HepG2 (cell line): ENCODE results near the gene PRPSAP1. TPM values are rescaled to one million over a fixed set of nuclear protein-coding genes. Genes with fewer than 3 reads are reported as not detected.

ENCODE experiments used
- ADNP ChIP-seq: sonication (generic); formaldehyde crosslinking; IDR thresholded peaks from 2 replicates; pipeline ENCODE4 v1.4.0; 2020; ENCODE audit warnings: missing genetic modification reagents
- ELF3 ChIP-seq: IDR thresholded peaks from 2 replicates; pipeline ENCODE4 v1.6.1; 2016; ENCODE audit warnings: missing genetic modification reagents, missing compliant biosample characterization
- ISL2 ChIP-seq: sonication (generic); formaldehyde crosslinking; IDR thresholded peaks from 2 replicates; pipeline ENCODE4 v1.5.0; 2020; ENCODE audit warnings: missing genetic modification reagents
- KAT7 ChIP-seq: IDR thresholded peaks from 2 replicates; pipeline ENCODE4 v1.6.1; 2018; ENCODE audit warnings: borderline replicate concordance, missing compliant biosample characterization
- KLF13 ChIP-seq: sonication (generic); formaldehyde crosslinking; IDR thresholded peaks from 2 replicates; pipeline ENCODE4 v1.4.0; 2020; ENCODE audit warnings: mild to moderate bottlenecking, missing genetic modification reagents
- MAFK ChIP-seq, 2 experiments: IDR thresholded peaks in 1 of 2; conservative IDR thresholded peaks in 1 of 2; 2 replicates each; pipeline ENCODE4 v1.6.1; 2011; ENCODE audit warnings: improper control_type of control experiment in 2 of 2, low read length in 2 of 2
- RFXAP ChIP-seq: sonication (generic); formaldehyde crosslinking; IDR thresholded peaks from 2 replicates; pipeline ENCODE4 v1.4.0; 2020; ENCODE audit warnings: missing genetic modification reagents, borderline replicate concordance
- ZNF207 ChIP-seq: fragments of 450-650 bp; IDR thresholded peaks from 2 replicates; pipeline ENCODE4 v1.6.1; 2016; ENCODE audit warnings: antibody characterized with exemption, borderline replicate concordance
- ZNF232 ChIP-seq: sonication (generic); formaldehyde crosslinking; IDR thresholded peaks from 2 replicates; pipeline ENCODE4 v1.4.0; 2020; ENCODE audit warnings: missing genetic modification reagents, borderline replicate concordance
- ZNF292 ChIP-seq: sonication (generic); formaldehyde crosslinking; IDR thresholded peaks from 2 replicates; pipeline ENCODE4 v1.8.1; 2022; ENCODE audit warnings: mild to moderate bottlenecking, low read depth, missing genetic modification reagents, borderline replicate concordance
- ZNF724P ChIP-seq: sonication (generic); formaldehyde crosslinking; IDR thresholded peaks from 2 replicates; pipeline ENCODE4 v1.8.0; 2022; ENCODE audit warnings: missing genetic modification reagents, borderline replicate concordance
- ZNF75D ChIP-seq: sonication (generic); formaldehyde crosslinking; IDR thresholded peaks from 2 replicates; pipeline ENCODE4 v1.8.1; 2023; ENCODE audit warnings: missing genetic modification reagents, mild to moderate bottlenecking, borderline replicate concordance
- polyA plus RNA-seq, 8 experiments: library from polyadenylated mRNA; depleted of rRNA in 3 of 8; stranded (reverse) in 7 of 8; unstranded in 1 of 8; fragments of >200 nt; fragmentation: Illumina TruSeq in 4 of 8; extraction: Trizol in 4 of 8; gene quantifications; 2 replicates each; pipeline versions ENCODE4 v1.2.1 to v1.2.3, GENCODE V29; 2011 to 2016; ENCODE audit warnings: low read depth in 4 of 8, missing spikeins in 1 of 8, mixed read lengths in 1 of 8; ENCODE audit not compliant: insufficient read depth in 1 of 8
- total RNA-seq, 5 experiments: library from RNA; depleted of rRNA; stranded (reverse); fragments of >200 nt; fragmentation: Illumina TruSeq; extraction: Trizol; gene quantifications; 2 replicates each; pipeline ENCODE4 v1.2.3, GENCODE V29; 2016; ENCODE audit warnings: low read depth in 1 of 5
- TF ChIP-seq, protein P1 (sequence below): sonication (generic); formaldehyde crosslinking; IDR thresholded peaks from 2 replicates; pipeline ENCODE4 v1.5.1; 2020; ENCODE audit warnings: mild to moderate bottlenecking, missing genetic modification reagents, borderline replicate concordance
- TF ChIP-seq, protein P2 (sequence below): sonication (generic); formaldehyde crosslinking; IDR thresholded peaks from 2 replicates; pipeline ENCODE4 v1.4.0; 2020; ENCODE audit warnings: missing genetic modification reagents
- TF ChIP-seq, protein P3 (sequence below): sonication (generic); formaldehyde crosslinking; IDR thresholded peaks from 2 replicates; pipeline ENCODE4 v1.4.0; 2020; ENCODE audit warnings: mild to moderate bottlenecking, missing genetic modification reagents
- TF ChIP-seq, protein P4 (sequence below), 2 experiments: sonication (generic) in 1 of 2; formaldehyde crosslinking in 1 of 2; IDR thresholded peaks; 2 replicates each; pipeline versions ENCODE4 v1.6.1 to v1.9.0; 2014 to 2022; ENCODE audit warnings: antibody characterized with exemption in 1 of 2, borderline replicate concordance in 1 of 2, inconsistent platforms in 1 of 2, low read depth in 1 of 2, missing genetic modification reagents in 1 of 2
- TF ChIP-seq, protein P5 (sequence below): sonication (generic); formaldehyde crosslinking; IDR thresholded peaks from 2 replicates; pipeline ENCODE4 v1.8.1; 2023; ENCODE audit warnings: missing genetic modification reagents, inconsistent platforms, borderline replicate concordance

The PRPSAP1 gene
- total and polyA plus RNA-seq, 2 of the 13 experiments (the other 11 are each of a cell fraction or from before 2014, with no cell fraction given), result 91.1 to 314 TPM

DNA sequence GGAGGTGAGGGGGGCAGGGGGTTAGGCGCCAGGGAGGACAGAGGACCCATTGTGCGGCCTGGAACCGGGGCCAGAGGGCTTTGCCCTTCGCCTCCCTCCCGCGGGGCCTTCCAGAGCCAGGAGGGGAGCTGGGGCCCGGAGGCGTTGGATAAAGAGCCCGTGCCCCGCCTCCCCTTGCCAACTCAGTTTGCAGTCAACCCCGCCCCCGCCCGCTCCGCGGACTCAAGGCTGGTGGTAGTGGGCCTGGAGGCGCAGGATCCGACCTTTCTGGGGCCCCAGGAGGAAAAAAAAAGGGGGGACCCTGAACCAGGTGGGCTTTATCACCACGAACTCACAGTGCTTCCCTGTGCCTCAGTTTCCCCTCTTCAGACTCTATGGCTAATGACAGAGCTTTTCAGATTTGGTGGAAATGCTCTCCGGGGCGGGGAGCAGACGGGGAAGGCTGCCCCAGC is 28.7 kb upstream of the PRPSAP1 start (continued):
- peak; percentile 57; the same call in 1 of the 2 replicates for TF ChIP-seq ZNF292 (CRISPR knock-in tag)
- TF ChIP-seq, protein P1, sequence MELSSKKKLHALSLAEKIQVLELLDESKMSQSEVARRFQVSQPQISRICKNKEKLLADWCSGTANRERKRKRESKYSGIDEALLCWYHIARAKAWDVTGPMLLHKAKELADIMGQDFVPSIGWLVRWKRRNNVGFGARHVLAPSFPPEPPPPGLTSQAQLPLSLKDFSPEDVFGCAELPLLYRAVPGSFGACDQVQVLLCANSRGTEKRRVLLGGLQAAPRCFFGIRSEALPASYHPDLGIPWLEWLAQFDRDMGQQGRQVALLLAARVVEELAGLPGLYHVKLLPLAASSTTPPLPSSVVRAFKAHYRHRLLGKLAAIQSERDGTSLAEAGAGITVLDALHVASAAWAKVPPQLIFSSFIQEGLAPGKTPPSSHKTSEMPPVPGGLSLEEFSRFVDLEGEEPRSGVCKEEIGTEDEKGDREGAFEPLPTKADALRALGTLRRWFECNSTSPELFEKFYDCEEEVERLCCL (CRISPR knock-in tag), result no peak; the same call in 1 of the 2 replicates
- no peak for TF ChIP-seq KAT7 (CRISPR knock-in tag)
- TF ChIP-seq KLF13 (CRISPR knock-in tag), result no peak
- TF ChIP-seq ZNF724P (CRISPR knock-in tag), result no peak
- TF ChIP-seq, protein P2, sequence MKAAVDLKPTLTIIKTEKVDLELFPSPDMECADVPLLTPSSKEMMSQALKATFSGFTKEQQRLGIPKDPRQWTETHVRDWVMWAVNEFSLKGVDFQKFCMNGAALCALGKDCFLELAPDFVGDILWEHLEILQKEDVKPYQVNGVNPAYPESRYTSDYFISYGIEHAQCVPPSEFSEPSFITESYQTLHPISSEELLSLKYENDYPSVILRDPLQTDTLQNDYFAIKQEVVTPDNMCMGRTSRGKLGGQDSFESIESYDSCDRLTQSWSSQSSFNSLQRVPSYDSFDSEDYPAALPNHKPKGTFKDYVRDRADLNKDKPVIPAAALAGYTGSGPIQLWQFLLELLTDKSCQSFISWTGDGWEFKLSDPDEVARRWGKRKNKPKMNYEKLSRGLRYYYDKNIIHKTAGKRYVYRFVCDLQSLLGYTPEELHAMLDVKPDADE (CRISPR knock-in tag), result no peak
- TF ChIP-seq, protein P3, sequence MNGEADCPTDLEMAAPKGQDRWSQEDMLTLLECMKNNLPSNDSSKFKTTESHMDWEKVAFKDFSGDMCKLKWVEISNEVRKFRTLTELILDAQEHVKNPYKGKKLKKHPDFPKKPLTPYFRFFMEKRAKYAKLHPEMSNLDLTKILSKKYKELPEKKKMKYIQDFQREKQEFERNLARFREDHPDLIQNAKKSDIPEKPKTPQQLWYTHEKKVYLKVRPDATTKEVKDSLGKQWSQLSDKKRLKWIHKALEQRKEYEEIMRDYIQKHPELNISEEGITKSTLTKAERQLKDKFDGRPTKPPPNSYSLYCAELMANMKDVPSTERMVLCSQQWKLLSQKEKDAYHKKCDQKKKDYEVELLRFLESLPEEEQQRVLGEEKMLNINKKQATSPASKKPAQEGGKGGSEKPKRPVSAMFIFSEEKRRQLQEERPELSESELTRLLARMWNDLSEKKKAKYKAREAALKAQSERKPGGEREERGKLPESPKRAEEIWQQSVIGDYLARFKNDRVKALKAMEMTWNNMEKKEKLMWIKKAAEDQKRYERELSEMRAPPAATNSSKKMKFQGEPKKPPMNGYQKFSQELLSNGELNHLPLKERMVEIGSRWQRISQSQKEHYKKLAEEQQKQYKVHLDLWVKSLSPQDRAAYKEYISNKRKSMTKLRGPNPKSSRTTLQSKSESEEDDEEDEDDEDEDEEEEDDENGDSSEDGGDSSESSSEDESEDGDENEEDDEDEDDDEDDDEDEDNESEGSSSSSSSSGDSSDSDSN (CRISPR knock-in tag), result no peak; the same call in 1 of the 2 replicates
- no peak; the same call in 1 of the 2 replicates for TF ChIP-seq ZNF232 (CRISPR knock-in tag)
- TF ChIP-seq ELF3 (CRISPR knock-in tag), result peak; percentile 88
- no peak; the same call in 1 of the 2 replicates for TF ChIP-seq ADNP (CRISPR knock-in tag)
- peak; percentile 93 for TF ChIP-seq ISL2 (CRISPR knock-in tag)
- TF ChIP-seq ZNF207, result no peak
- peak; percentile 54; the same call in 1 of the 2 replicates for TF ChIP-seq RFXAP
- TF ChIP-seq, protein P4, sequence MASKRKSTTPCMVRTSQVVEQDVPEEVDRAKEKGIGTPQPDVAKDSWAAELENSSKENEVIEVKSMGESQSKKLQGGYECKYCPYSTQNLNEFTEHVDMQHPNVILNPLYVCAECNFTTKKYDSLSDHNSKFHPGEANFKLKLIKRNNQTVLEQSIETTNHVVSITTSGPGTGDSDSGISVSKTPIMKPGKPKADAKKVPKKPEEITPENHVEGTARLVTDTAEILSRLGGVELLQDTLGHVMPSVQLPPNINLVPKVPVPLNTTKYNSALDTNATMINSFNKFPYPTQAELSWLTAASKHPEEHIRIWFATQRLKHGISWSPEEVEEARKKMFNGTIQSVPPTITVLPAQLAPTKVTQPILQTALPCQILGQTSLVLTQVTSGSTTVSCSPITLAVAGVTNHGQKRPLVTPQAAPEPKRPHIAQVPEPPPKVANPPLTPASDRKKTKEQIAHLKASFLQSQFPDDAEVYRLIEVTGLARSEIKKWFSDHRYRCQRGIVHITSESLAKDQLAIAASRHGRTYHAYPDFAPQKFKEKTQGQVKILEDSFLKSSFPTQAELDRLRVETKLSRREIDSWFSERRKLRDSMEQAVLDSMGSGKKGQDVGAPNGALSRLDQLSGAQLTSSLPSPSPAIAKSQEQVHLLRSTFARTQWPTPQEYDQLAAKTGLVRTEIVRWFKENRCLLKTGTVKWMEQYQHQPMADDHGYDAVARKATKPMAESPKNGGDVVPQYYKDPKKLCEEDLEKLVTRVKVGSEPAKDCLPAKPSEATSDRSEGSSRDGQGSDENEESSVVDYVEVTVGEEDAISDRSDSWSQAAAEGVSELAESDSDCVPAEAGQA (IDR thresholded peaks at IDR 0.05; ENCODE audit: low read depth), result no peak; the same call in 1 of the 2 replicates
- TF ChIP-seq, protein P4 (CRISPR knock-in tag; IDR thresholded peaks at IDR 0.05; ENCODE audit: borderline replicate concordance), result no peak
- no peak for TF ChIP-seq ZNF75D (CRISPR knock-in tag)
- no peak for TF ChIP-seq MAFK (conservative IDR thresholded peaks at IDR 0.05 in 1 of 2, IDR thresholded peaks at IDR 0.05 in 1 of 2; ENCODE audit: low read length in 2 of 2)
- TF ChIP-seq, protein P5, sequence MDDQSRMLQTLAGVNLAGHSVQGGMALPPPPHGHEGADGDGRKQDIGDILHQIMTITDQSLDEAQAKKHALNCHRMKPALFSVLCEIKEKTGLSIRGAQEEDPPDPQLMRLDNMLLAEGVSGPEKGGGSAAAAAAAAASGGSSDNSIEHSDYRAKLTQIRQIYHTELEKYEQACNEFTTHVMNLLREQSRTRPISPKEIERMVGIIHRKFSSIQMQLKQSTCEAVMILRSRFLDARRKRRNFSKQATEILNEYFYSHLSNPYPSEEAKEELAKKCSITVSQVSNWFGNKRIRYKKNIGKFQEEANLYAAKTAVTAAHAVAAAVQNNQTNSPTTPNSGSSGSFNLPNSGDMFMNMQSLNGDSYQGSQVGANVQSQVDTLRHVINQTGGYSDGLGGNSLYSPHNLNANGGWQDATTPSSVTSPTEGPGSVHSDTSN (CRISPR knock-in tag), result no peak
